ENCODE data around the gene PER3. TPM values are rescaled to one million over a fixed set of nuclear protein-coding genes. Genes with fewer than 3 reads are reported as not detected.

Gene PER3
- total and polyA plus RNA-seq, 2 of the 8 experiments (the other 6 are each of a cell fraction or from before 2014, with no cell fraction given) = 8.3 to 9.3 TPM

DNA sequence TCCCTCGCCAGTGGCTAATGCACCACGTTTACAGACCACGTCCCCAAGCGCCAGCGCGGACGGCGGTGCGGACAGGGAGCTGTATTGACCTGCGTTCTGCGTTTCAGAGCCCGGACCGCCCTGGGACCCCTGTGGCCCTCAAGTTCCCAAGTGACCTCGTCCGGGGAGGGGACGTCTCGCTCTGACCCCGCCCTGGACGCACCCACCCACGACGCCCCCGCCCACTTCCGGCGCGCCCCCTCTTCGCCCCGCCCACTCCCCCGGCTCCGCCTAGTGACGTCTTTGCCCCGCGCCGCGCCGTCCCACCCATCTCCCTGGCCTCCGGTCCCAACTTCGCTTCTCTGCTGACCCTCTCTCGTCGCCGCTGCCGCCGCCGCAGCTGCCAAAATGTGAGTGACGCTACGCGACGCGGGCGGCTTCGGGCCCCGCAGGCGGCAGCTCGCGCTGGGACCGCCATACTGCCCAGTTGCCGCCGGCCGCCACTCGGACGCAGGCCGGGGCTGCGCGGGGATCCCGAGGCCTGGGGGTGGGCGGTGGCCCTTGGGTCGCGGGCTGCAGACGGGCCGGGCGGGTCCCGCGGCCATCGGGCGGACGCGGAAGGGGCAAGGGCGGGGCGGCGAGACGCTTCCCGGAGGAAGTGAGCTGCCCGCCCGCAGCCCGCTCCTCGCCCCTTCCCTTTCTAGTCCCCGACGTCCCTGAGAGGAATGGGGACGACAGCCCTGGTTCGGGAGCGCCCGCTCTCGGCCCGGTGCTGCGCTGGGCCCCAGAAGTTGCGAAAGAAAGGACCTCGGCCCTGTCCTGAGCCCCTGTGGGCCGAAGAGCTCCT lies 12.9 kb upstream of the PER3 start, which contains the start of gene VAMP3 (continued):
- no peak for TF ChIP-seq CBX5 (IDR thresholded peaks at IDR 0.05; ENCODE audit: low read depth, low read length)
- TF ChIP-seq, protein P1, sequence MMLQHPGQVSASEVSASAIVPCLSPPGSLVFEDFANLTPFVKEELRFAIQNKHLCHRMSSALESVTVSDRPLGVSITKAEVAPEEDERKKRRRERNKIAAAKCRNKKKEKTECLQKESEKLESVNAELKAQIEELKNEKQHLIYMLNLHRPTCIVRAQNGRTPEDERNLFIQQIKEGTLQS (IDR thresholded peaks at IDR 0.05; ENCODE audit: insufficient read depth, low read depth, low read length) = peak; percentile 36; the same call in 1 of the 2 replicates
- peak; percentile 42; the same call in 1 of the 2 replicates for TF ChIP-seq SRF (IDR thresholded peaks at IDR 0.05; ENCODE audit: low read depth, low read length)
- TF ChIP-seq POLR2AphosphoS5 (IDR thresholded peaks at IDR 0.05; ENCODE audit: low read depth, low read length) = peak; percentile 59
- TF ChIP-seq BRCA1 (IDR thresholded peaks at IDR 0.05; ENCODE audit: low read depth, low read length) = no peak
- peak; percentile 84 for TF ChIP-seq ASH2L (IDR thresholded peaks at IDR 0.05; ENCODE audit: low read length)
- no peak for TF ChIP-seq RNF2 (IDR thresholded peaks at IDR 0.05; ENCODE audit: borderline replicate concordance, low read depth, low read length, missing control alignments, poor library complexity, severe bottlenecking)
- no peak for TF ChIP-seq EP300 (IDR thresholded peaks at IDR 0.05; ENCODE audit: borderline replicate concordance in 1 of 2, low read depth in 2 of 2, low read length in 2 of 2)
- peak; percentile 97 for TF ChIP-seq CREB1 (IDR thresholded peaks at IDR 0.05)
- TF ChIP-seq, protein P2, sequence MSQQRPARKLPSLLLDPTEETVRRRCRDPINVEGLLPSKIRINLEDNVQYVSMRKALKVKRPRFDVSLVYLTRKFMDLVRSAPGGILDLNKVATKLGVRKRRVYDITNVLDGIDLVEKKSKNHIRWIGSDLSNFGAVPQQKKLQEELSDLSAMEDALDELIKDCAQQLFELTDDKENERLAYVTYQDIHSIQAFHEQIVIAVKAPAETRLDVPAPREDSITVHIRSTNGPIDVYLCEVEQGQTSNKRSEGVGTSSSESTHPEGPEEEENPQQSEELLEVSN (IDR thresholded peaks at IDR 0.05) = no peak
- TF ChIP-seq TAF1 (IDR thresholded peaks at IDR 0.05; ENCODE audit: low read depth, low read length) = peak; percentile 61
- TF ChIP-seq PHF8 (conservative IDR thresholded peaks at IDR 0.05; ENCODE audit: low read depth, low read length) = peak; percentile 83
- TF ChIP-seq TBP (IDR thresholded peaks at IDR 0.05; ENCODE audit: low read depth, low read length) = peak; percentile 33; the same call in 1 of the 2 replicates

All from H1 (cell line).